Measurements from ENCODE around the gene MS4A6E. TPM values are rescaled to one million over a fixed set of nuclear protein-coding genes. Genes with fewer than 3 reads are reported as not detected.

MS4A6E gene
- total and polyA plus RNA-seq, 2 of the 8 experiments (the other 6 are each of a cell fraction or from before 2014, with no cell fraction given) = not detected

GRCh38 chr11:60332846-60333245 is 5.8 kb downstream of the MS4A6E start (continued):
- no peak for TF ChIP-seq RFX5 (IDR thresholded peaks at IDR 0.05; ENCODE audit: borderline replicate concordance, low read depth, low read length)
- no peak for TF ChIP-seq NANOG (IDR thresholded peaks at IDR 0.05; ENCODE audit: insufficient read depth, low read depth, low read length, poor library complexity, severe bottlenecking)
- TF ChIP-seq ATF3 (IDR thresholded peaks at IDR 0.05; ENCODE audit: insufficient read depth, low read depth, low read length) = no peak
- TF ChIP-seq CEBPB (IDR thresholded peaks at IDR 0.05; ENCODE audit: low read depth, low read length) = no peak

Data from H1 (cell line).